Measurements from ENCODE around the gene PEX5L. TPM values are rescaled to one million over a fixed set of nuclear protein-coding genes. Genes with fewer than 3 reads are reported as not detected.

PEX5L gene
- total and polyA plus RNA-seq, 12 donors = 0.03 to 1.1 (median 0.16) TPM; not detected in 3

GRCh38 chr3:179964890-179965289, 71.8 kb downstream of the PEX5L start:
- Histone ChIP-seq H3K9me3 (replicated peaks in 1 of 3) (no peaks in the 10 kb centered on the region), H3K4me1 (replicated peaks in 1 of 2) (no peaks in the 10 kb centered on the region), H3K4me3 (no peak overlapping the region), H3K36me3 (replicated peaks in 1 of 2) (no peaks in the 10 kb centered on the region), H3K27ac (no peak overlapping the region), H3K27me3 (no peaks in the 10 kb centered on the region)
- WGBS, 4 donors = 22 to 72% (median 42%) methylated on average over 2 to 3 of the region's 3 CpGs
- TF ChIP-seq POLR2A (IDR thresholded peaks at IDR 0.05) = no peak
- TF ChIP-seq, protein P1, sequence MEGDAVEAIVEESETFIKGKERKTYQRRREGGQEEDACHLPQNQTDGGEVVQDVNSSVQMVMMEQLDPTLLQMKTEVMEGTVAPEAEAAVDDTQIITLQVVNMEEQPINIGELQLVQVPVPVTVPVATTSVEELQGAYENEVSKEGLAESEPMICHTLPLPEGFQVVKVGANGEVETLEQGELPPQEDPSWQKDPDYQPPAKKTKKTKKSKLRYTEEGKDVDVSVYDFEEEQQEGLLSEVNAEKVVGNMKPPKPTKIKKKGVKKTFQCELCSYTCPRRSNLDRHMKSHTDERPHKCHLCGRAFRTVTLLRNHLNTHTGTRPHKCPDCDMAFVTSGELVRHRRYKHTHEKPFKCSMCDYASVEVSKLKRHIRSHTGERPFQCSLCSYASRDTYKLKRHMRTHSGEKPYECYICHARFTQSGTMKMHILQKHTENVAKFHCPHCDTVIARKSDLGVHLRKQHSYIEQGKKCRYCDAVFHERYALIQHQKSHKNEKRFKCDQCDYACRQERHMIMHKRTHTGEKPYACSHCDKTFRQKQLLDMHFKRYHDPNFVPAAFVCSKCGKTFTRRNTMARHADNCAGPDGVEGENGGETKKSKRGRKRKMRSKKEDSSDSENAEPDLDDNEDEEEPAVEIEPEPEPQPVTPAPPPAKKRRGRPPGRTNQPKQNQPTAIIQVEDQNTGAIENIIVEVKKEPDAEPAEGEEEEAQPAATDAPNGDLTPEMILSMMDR (IDR thresholded peaks at IDR 0.05) = no peak
- intact Hi-C loops (cut with DNase I) = no loop called here
- DNase-seq = no peak

- Histone ChIP-seq H3K9me3 (replicated peaks in 1 of 3) (no peaks in the 10 kb centered on the region), H3K27me3 (no peaks in the 10 kb centered on the region), H3K27ac (no peak overlapping the region), H3K36me3 (replicated peaks in 1 of 2) (no peaks in the 10 kb centered on the region), H3K4me1 (replicated peaks in 1 of 2) (no peaks in the 10 kb centered on the region), H3K4me3 (no peak overlapping the region)
- intact Hi-C loops (cut with DNase I) = no loop called here
- WGBS, 4 donors = 76 to 93% (median 87%) methylated on average over 1 of the region's 1 CpG
- TF ChIP-seq POLR2A (IDR thresholded peaks at IDR 0.05) = no peak
- TF ChIP-seq, protein P1 (IDR thresholded peaks at IDR 0.05) = no peak
- DNase-seq = no peak
Observed at GRCh38 chr3:179962629-179963387, 73.9 kb downstream of the PEX5L start.

- no peak overlapping the region for H3K27ac ChIP-seq
- H3K27me3 ChIP-seq = no peaks in the 10 kb centered on the region
- H3K9me3 ChIP-seq (replicated peaks in 1 of 3) = no peaks in the 10 kb centered on the region
- 50 to 59% (median 52%) methylated on average over 5 of the region's 5 CpGs for WGBS, 4 donors
- DNase-seq = no peak
- intact Hi-C loops (cut with DNase I) = no loop called here
- TF ChIP-seq, protein P1 (IDR thresholded peaks at IDR 0.05) = no peak
- no peak for TF ChIP-seq POLR2A (IDR thresholded peaks at IDR 0.05)
- H3K4me1 ChIP-seq (replicated peaks in 1 of 2) = no peaks in the 10 kb centered on the region
- H3K36me3 ChIP-seq (replicated peaks in 1 of 2) = no peaks in the 10 kb centered on the region
- H3K4me3 ChIP-seq = no peak overlapping the region
Observed at GRCh38 chr3:179961703-179962078, 75.0 kb downstream of the PEX5L start.

DNA sequence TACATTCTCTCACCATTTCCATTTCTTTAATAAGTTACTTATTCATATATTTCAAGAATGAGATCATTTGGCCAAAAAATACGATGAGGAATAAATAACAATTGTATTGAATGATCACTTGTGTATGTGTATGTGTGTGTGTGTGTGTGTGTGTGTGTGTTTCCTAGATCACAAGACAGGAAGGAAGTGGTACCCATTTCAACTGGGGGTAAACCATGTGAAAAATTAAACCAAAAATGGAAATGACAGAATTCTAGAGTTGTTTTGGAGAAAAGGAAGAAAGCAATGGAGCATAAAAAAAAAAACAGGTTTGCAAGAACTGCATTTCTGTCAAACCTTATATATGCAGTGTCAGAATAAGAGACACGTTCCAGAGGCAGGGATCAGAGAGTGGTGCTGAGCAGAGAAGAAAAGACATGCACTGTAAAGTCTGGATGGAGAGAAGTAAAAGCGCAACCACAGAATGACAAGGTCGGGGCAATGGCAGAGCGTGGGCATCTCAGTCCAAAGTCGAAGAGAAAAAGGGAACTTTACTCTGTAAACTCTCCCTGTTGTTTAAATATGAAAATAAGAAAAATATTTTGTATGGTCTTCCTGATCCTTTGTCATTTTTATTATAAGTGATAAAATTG, 75.5 kb downstream of the PEX5L start:
- intact Hi-C loops (cut with DNase I) = no loop called here
- TF ChIP-seq, protein P1 (IDR thresholded peaks at IDR 0.05) = no peak
- no peak for TF ChIP-seq POLR2A (IDR thresholded peaks at IDR 0.05)
- no peak for DNase-seq
- no peaks in the 10 kb centered on the region for H3K9me3 ChIP-seq (replicated peaks in 1 of 3)
- no peaks in the 10 kb centered on the region for H3K27me3 ChIP-seq
- H3K4me3 ChIP-seq = no peak overlapping the region
- no peaks in the 10 kb centered on the region for H3K4me1 ChIP-seq (replicated peaks in 1 of 2)
- H3K27ac ChIP-seq = no peak overlapping the region
- H3K36me3 ChIP-seq (replicated peaks in 1 of 2) = no peaks in the 10 kb centered on the region
- WGBS, 4 donors = 64 to 76% (median 70%) methylated on average over 6 of the region's 6 CpGs

All from adrenal gland (tissue), 12 donors.